Midbrain (tissue), 1 donor: ENCODE measurements around the gene VAMP5.

Experiments used
- DNase-seq: peaks from one replicate; lab custom pipeline; 2025; lab: John Stamatoyannopoulos, UW

VAMP5 gene

GRCh38 chr2:85635636-85636035 is 51.4 kb downstream of the VAMP5 start:
- DNase-seq: no peak

- DNase-seq: no peak
Measured at GRCh38 chr2:85642725-85643124, 58.5 kb downstream of the VAMP5 start.
